Adrenal gland (tissue), 12 donors: Measurements from ENCODE around the gene STARD13. TPM values are rescaled to one million over a fixed set of nuclear protein-coding genes. Genes with fewer than 3 reads are reported as not detected.

Experiments used
- DNase-seq, 7 donors: peaks; one replicate each; pipeline ENCODE4 v3.0.0-alpha.2; 2019 to 2020
- H3K27ac ChIP-seq, 5 donors: fragments of 200-600 bp; sonication (generic) in 4 of 5; 1 replicate in 3 of 5; 2 replicates in 2 of 5; pipeline versions ENCODE4 v1.5.1 to v1.8.0; 2016 to 2020; ENCODE audit warnings: mild to moderate bottlenecking in 1 of 5
- H3K27me3 ChIP-seq: fragments of 200-600 bp; 2 replicates; pipeline ENCODE4 v1.8.0; 2021
- H3K36me3 ChIP-seq, 2 donors: fragments of 200-600 bp; replicated peaks in 1 of 2; 1 replicate in 1 of 2; 2 replicates in 1 of 2; pipeline versions ENCODE4 v1.5.1 to v1.8.0; 2018 to 2022
- H3K4me1 ChIP-seq, 2 donors: fragments of 200-600 bp; replicated peaks in 1 of 2; 1 replicate in 1 of 2; 2 replicates in 1 of 2; pipeline versions ENCODE4 v1.5.1 to v1.8.0; 2018 to 2021
- H3K4me3 ChIP-seq, 4 donors: fragments of 200-600 bp; sonication (generic) in 3 of 4; one replicate each; pipeline ENCODE4 v1.5.1; 2016 to 2018
- H3K9me3 ChIP-seq, 3 donors: fragments of 200-600 bp; sonication (generic) in 1 of 3; replicated peaks in 1 of 3; 1 replicate in 2 of 3; 2 replicates in 1 of 3; pipeline versions ENCODE4 v1.5.1 to v1.8.0; 2016 to 2021
- CTCF ChIP-seq, 6 experiments: fragments of 450-650 bp in 4 of 6; fragments of 200-600 bp in 2 of 6; sonication (generic) in 1 of 6; IDR thresholded peaks; 1 replicate in 5 of 6; 2 replicates in 1 of 6; pipeline versions ENCODE4 v1.5.1 to v1.8.0; 2016 to 2021; ENCODE audit warnings: antibody characterized with exemption in 6 of 6, mild to moderate bottlenecking in 2 of 6, moderate library complexity in 1 of 6
- POLR2A ChIP-seq, 2 donors: fragments of 450-650 bp; IDR thresholded peaks; one replicate each; pipeline ENCODE4 v1.6.1; 2017; ENCODE audit warnings: antibody characterized with exemption in 2 of 2, mild to moderate bottlenecking in 2 of 2, moderate library complexity in 1 of 2
- WGBS, 4 donors: extraction: QIAGEN DNeasy Blood & Tissue Kit in 2 of 4; methylation state at CpG; one replicate each; pipeline versions ENCODE4 v1.1.5 to v1.1.7; 2013 to 2017; 5-methylcytosine and 5-hydroxymethylcytosine counted together
- intact Hi-C, 2 donors: fragments of 100-400 bp; cut with DNase I; formaldehyde crosslinking; loops; one replicate each; pipeline versions ENCODE4 v1.14.1 to v1.15.0; 2022 to 2023
- polyA plus RNA-seq, 3 donors: library from polyadenylated mRNA; stranded (reverse); fragments of 200-250 nt in 2 of 3; fragments of 350-450 nt in 1 of 3; fragmentation: Illumina TruSeq in 1 of 3; extraction: RNeasy Lipid Tissue Mini Kit (QIAGEN cat#74804) in 1 of 3; gene quantifications; one replicate each; pipeline ENCODE4 v1.2.3, GENCODE V29; 2013 to 2014
- total RNA-seq, 9 donors: library from RNA; depleted of rRNA in 4 of 9; stranded (reverse); fragments of >200 nt in 4 of 9; fragments of 120-200 nt in 1 of 9; fragmentation: NEBNext Ultra II Directional in 1 of 9; extraction: Animal tissue kit (Norgen Biotek cat#: 25700) in 1 of 9; gene quantifications; one replicate each; pipeline versions ENCODE4 v1.1.0 to v1.2.4, GENCODE V29; 2013 to 2023
- donor health status: healthy with polysubstance abuse.
- donor health status: Bipolar disorder and iron deficiency.
- donor health status: DM: yes; HTN: yes; CAD: no.
- donor health status: DM: no; HTN: no; CAD: no.
- donor health status: DM: no; HTN: no; CAD: no.
- donor health status: DM: yes; HTN: yes; CAD: no.

STARD13 gene
- total and polyA plus RNA-seq, 12 donors = 10.5 to 79.8 (median 33.6) TPM

GRCh38 chr13:33072759-33073158, 212.8 kb downstream of the STARD13 start:
- WGBS, 4 donors = 96 to 100% (median 99%) methylated on average over 1 of the region's 1 CpG
- no peaks in the 10 kb centered on the region for H3K36me3 ChIP-seq
- intact Hi-C loops = no loop called here
- no peak for TF ChIP-seq CTCF (IDR thresholded peaks at IDR 0.05)
- TF ChIP-seq POLR2A (IDR thresholded peaks at IDR 0.05) = no peak
- DNase-seq = no peak
- H3K4me1 ChIP-seq = no peaks in the 10 kb centered on the region
- H3K9me3 ChIP-seq = no peaks in the 10 kb centered on the region
- no peaks in the 10 kb centered on the region for H3K27me3 ChIP-seq
- H3K4me3 ChIP-seq = no peak overlapping the region
- H3K27ac ChIP-seq = no peak overlapping the region

GRCh38 chr13:33072282-33072681, 213.3 kb downstream of the STARD13 start:
- no peak for TF ChIP-seq CTCF (IDR thresholded peaks at IDR 0.05)
- TF ChIP-seq POLR2A (IDR thresholded peaks at IDR 0.05) = no peak
- 88 to 96% (median 92%) methylated on average over 2 of the region's 2 CpGs for WGBS, 4 donors
- DNase-seq = no peak
- intact Hi-C loops = no loop called here
- Histone ChIP-seq H3K27me3 (no peaks in the 10 kb centered on the region), H3K9me3 (no peaks in the 10 kb centered on the region), H3K4me3 (no peak overlapping the region), H3K4me1 (no peaks in the 10 kb centered on the region), H3K36me3 (no peaks in the 10 kb centered on the region), H3K27ac (no peak overlapping the region)

GRCh38 chr13:33070713-33071112, 214.8 kb downstream of the STARD13 start:
- intact Hi-C loops = no loop called here
- Histone ChIP-seq H3K4me1 (no peaks in the 10 kb centered on the region), H3K27me3 (no peaks in the 10 kb centered on the region), H3K4me3 (no peak overlapping the region), H3K27ac (no peak overlapping the region), H3K36me3 (no peaks in the 10 kb centered on the region), H3K9me3 (no peaks in the 10 kb centered on the region)
- 62 to 77% (median 73%) methylated on average over 2 of the region's 2 CpGs for WGBS, 4 donors
- no peak for DNase-seq
- no peak for TF ChIP-seq POLR2A (IDR thresholded peaks at IDR 0.05)
- TF ChIP-seq CTCF (IDR thresholded peaks at IDR 0.05) = no peak

GRCh38 chr13:33069365-33069764, 216.2 kb downstream of the STARD13 start:
- no peaks in the 10 kb centered on the region for H3K9me3 ChIP-seq
- 39 to 54% (median 46%) methylated on average over 2 of the region's 2 CpGs for WGBS, 4 donors
- intact Hi-C loops = no loop called here
- H3K36me3 ChIP-seq = no peaks in the 10 kb centered on the region
- no peaks in the 10 kb centered on the region for H3K4me1 ChIP-seq
- no peaks in the 10 kb centered on the region for H3K27me3 ChIP-seq
- TF ChIP-seq CTCF (IDR thresholded peaks at IDR 0.05) (peak; percentile 13 to 55 (median 42)), POLR2A (IDR thresholded peaks at IDR 0.05) (no peak)
- H3K27ac ChIP-seq = no peak overlapping the region
- no peak for DNase-seq
- H3K4me3 ChIP-seq = no peak overlapping the region
